Endodermal cell (in vitro differentiated cells): ENCODE data around the gene GRIK3. TPM values are rescaled to one million over a fixed set of nuclear protein-coding genes. Genes with fewer than 3 reads are reported as not detected.

Experiments
- DNase-seq: peaks from one replicate; pipeline ENCODE4 v3.0.0-alpha.2; 2017
- H3K27ac ChIP-seq: 2 replicates; pipeline ENCODE4 v1.5.1; 2013; ENCODE audit warnings: mild to moderate bottlenecking, low read depth, low read length, moderate library complexity
- H3K27me3 ChIP-seq: 2 replicates; pipeline ENCODE4 v1.6.1; 2013; ENCODE audit warnings: mild to moderate bottlenecking, low read length, moderate library complexity; ENCODE audit not compliant: insufficient read depth, control insufficient read depth, poor library complexity, severe bottlenecking
- H3K36me3 ChIP-seq: 2 replicates; pipeline ENCODE4 v1.7.0; 2013; ENCODE audit warnings: mild to moderate bottlenecking, low read length, moderate library complexity; ENCODE audit not compliant: control insufficient read depth, insufficient read depth
- H3K4me1 ChIP-seq: one replicate; pipeline ENCODE4 v1.7.0; 2013; ENCODE audit warnings: low read length; ENCODE audit not compliant: control insufficient read depth, insufficient read depth
- H3K4me3 ChIP-seq: 2 replicates; pipeline ENCODE4 v1.5.1; 2013; ENCODE audit warnings: mild to moderate bottlenecking, low read length, moderate library complexity
- H3K9ac ChIP-seq: 2 replicates; pipeline ENCODE4 v1.6.1; 2013; ENCODE audit warnings: mild to moderate bottlenecking, low read length, moderate library complexity; ENCODE audit not compliant: poor library complexity, severe bottlenecking; ENCODE audit errors: extremely low read depth
- H3K9me3 ChIP-seq: 2 replicates; pipeline ENCODE4 v1.6.1; 2013; ENCODE audit warnings: mild to moderate bottlenecking, low read length, moderate library complexity; ENCODE audit not compliant: control insufficient read depth
- H3K27ac Mint-ChIP-seq: 2 replicates; pipeline ENCODE4 v1.8.0; 2020; ENCODE audit warnings: mixed read lengths
- H3K27me3 Mint-ChIP-seq: 2 replicates; pipeline ENCODE4 v1.8.0; 2021; ENCODE audit warnings: mild to moderate bottlenecking, mixed read lengths; ENCODE audit not compliant: insufficient read depth
- H3K36me3 Mint-ChIP-seq: 2 replicates; pipeline ENCODE4 v1.8.0; 2020; ENCODE audit warnings: low read depth, mixed read lengths
- H3K4me1 Mint-ChIP-seq: 2 replicates; pipeline ENCODE4 v1.8.0; 2020; ENCODE audit warnings: mixed read lengths
- H3K4me3 Mint-ChIP-seq: 2 replicates; pipeline ENCODE4 v1.8.0; 2020; ENCODE audit warnings: mild to moderate bottlenecking, moderate library complexity, mixed read lengths
- H3K9me3 Mint-ChIP-seq: 2 replicates; pipeline ENCODE4 v1.8.0; 2020; ENCODE audit warnings: mild to moderate bottlenecking, mixed read lengths
- CTCF ChIP-seq: fragments of 200-600 bp; sonication (generic); conservative IDR thresholded peaks from 2 replicates; pipeline ENCODE4 v1.5.0; 2021; ENCODE audit warnings: antibody characterized with exemption, mild to moderate bottlenecking
- WGBS, 2 experiments: methylation state at CpG; one replicate each; pipeline versions ENCODE4 v1.1.5 to v1.1.7; 2013; ENCODE audit warnings: missing lambda C conversion rate in 2 of 2, mixed read lengths in 1 of 2; ENCODE audit not compliant: insufficient coverage in 1 of 2, insufficient read length in 1 of 2; 5-methylcytosine and 5-hydroxymethylcytosine counted together
- total RNA-seq, 2 donors: library from RNA; stranded (reverse); fragmentation: NEBNext Ultra II Directional in 1 of 2; extraction: Animal tissue kit (Norgen Biotek cat#: 25700) in 1 of 2; gene quantifications; 2 replicates in 1 of 2; 3 replicates in 1 of 2; pipeline ENCODE4 v1.2.1, GENCODE V29; 2021

The GRIK3 gene
- total RNA-seq, 2 donors from 2014 or later = 13.4 to 32.4 TPM

- WGBS, 2 experiments = 86 to 100% methylated on average over 1 of the region's 1 CpG
- no peak for TF ChIP-seq CTCF
- H3K27me3 Mint-ChIP-seq = peaks cover 4% of the 10 kb centered on the region
Measured at GRCh38 chr1:37052120-37052519, 17.8 kb upstream of the GRIK3 start.

GRCh38 chr1:37051346-37051745 is 17.0 kb upstream of the GRIK3 start:
- Mint-ChIP-seq H3K4me3 (no peak overlapping the region), H3K9me3 (no peaks in the 10 kb centered on the region), H3K36me3 (no peaks in the 10 kb centered on the region), H3K27me3 (peaks cover 4% of the 10 kb centered on the region), H3K4me1 (peaks cover 6% of the 10 kb centered on the region), H3K27ac (no peak overlapping the region)
- no peaks in the 10 kb centered on the region for H3K9me3 ChIP-seq
- no peaks in the 10 kb centered on the region for H3K27me3 ChIP-seq
- H3K4me3 ChIP-seq = no peak overlapping the region
- H3K4me1 ChIP-seq = no peaks in the 10 kb centered on the region
- H3K9ac ChIP-seq = no peak overlapping the region
- DNase-seq = no peak
- H3K36me3 ChIP-seq = no peaks in the 10 kb centered on the region
- no peak for TF ChIP-seq CTCF
- no peak overlapping the region for H3K27ac ChIP-seq
- 87 to 98% methylated on average over 5 to 7 of the region's 7 CpGs for WGBS, 2 experiments

More at GRCh38 chr1:37052120-37052519, 17.8 kb upstream of the GRIK3 start:
- no peaks in the 10 kb centered on the region for H3K9me3 Mint-ChIP-seq
- Histone ChIP-seq H3K4me1 (no peaks in the 10 kb centered on the region), H3K9ac (no peak overlapping the region), H3K27me3 (no peaks in the 10 kb centered on the region), H3K4me3 (no peak overlapping the region), H3K27ac (no peak overlapping the region), H3K9me3 (no peaks in the 10 kb centered on the region), H3K36me3 (no peaks in the 10 kb centered on the region)
- H3K36me3 Mint-ChIP-seq = no peaks in the 10 kb centered on the region
- H3K4me3 Mint-ChIP-seq = no peak overlapping the region
- H3K4me1 Mint-ChIP-seq = peaks cover 8% of the 10 kb centered on the region
- no peak for DNase-seq
- no peak overlapping the region for H3K27ac Mint-ChIP-seq

- H3K9me3 ChIP-seq = no peaks in the 10 kb centered on the region
- 85 to 98% methylated on average over 8 to 19 of the region's 19 CpGs for WGBS, 2 experiments
- no peak overlapping the region for H3K9ac ChIP-seq
- H3K36me3 ChIP-seq = no peaks in the 10 kb centered on the region
- no peaks in the 10 kb centered on the region for H3K4me1 ChIP-seq
- peak overlapping the region; percentile 10 for H3K27ac ChIP-seq
- Mint-ChIP-seq H3K4me1 (peaks cover 3% of the 10 kb centered on the region), H3K27ac (no peak overlapping the region), H3K9me3 (no peaks in the 10 kb centered on the region), H3K4me3 (no peak overlapping the region), H3K36me3 (no peaks in the 10 kb centered on the region), H3K27me3 (peaks cover 14% of the 10 kb centered on the region)
- DNase-seq = no peak
- TF ChIP-seq CTCF = no peak
- H3K4me3 ChIP-seq = no peak overlapping the region
- H3K27me3 ChIP-seq = peaks cover 5% of the 10 kb centered on the region
Measured at GRCh38 chr1:37047542-37047941, 13.2 kb upstream of the GRIK3 start.
